GM23338 (cell line): Measurements from ENCODE around the gene ACAT2. TPM values are rescaled to one million over a fixed set of nuclear protein-coding genes. Genes with fewer than 3 reads are reported as not detected.
"Not testable (repeated sequence)": the region's sequence is repeated elsewhere in the genome, so short reads cannot be mapped to it uniquely, and the experiment has no call there.

ENCODE experiments used
- ATAC-seq: fragments of 200-7000 bp; cut with Tn5 transposase; 3 replicates; pipeline ENCODE4 v1.9.1; 2020
- DNase-seq: peaks from one replicate; pipeline ENCODE4 v3.0.0-alpha.2; 2015; ENCODE audit warnings: low spot score
- H2AFZ ChIP-seq: fragments of 200-600 bp; sonication (generic); 2 replicates; pipeline ENCODE4 v1.8.0; 2016; ENCODE audit warnings: antibody characterized with exemption, mild to moderate bottlenecking, moderate library complexity
- H3F3A ChIP-seq: fragments of 200-600 bp; sonication (generic); replicated peaks from 2 replicates; pipeline ENCODE4 v1.8.0; 2017; ENCODE audit warnings: antibody characterized with exemption, mixed run types, low read depth
- H3K27ac ChIP-seq: fragments of 200-600 bp; sonication (generic); 2 replicates; pipeline ENCODE4 v1.6.1; 2016; ENCODE audit warnings: low read depth
- H3K27me3 ChIP-seq: fragments of 200-600 bp; sonication (generic); 2 replicates; pipeline ENCODE4 v1.8.0; 2016; ENCODE audit warnings: mild to moderate bottlenecking, mixed run types, moderate library complexity; ENCODE audit not compliant: insufficient read depth
- H3K36me3 ChIP-seq: fragments of 200-600 bp; sonication (generic); 2 replicates; pipeline ENCODE4 v1.8.0; 2016; ENCODE audit warnings: mild to moderate bottlenecking; ENCODE audit not compliant: insufficient read depth
- H3K4me1 ChIP-seq: fragments of 200-600 bp; sonication (generic); 2 replicates; pipeline ENCODE4 v1.8.0; 2016; ENCODE audit warnings: mild to moderate bottlenecking, moderate library complexity; ENCODE audit not compliant: insufficient read depth
- H3K4me2 ChIP-seq: fragments of 200-600 bp; sonication (generic); 2 replicates; pipeline ENCODE4 v1.7.1; 2017; ENCODE audit warnings: mixed run types
- H3K4me3 ChIP-seq: fragments of 200-600 bp; sonication (generic); 2 replicates; pipeline ENCODE4 v1.6.1; 2016; ENCODE audit warnings: mixed run types
- H3K79me2 ChIP-seq: fragments of 200-600 bp; sonication (generic); replicated peaks from 2 replicates; pipeline ENCODE4 v1.8.0; 2017; ENCODE audit warnings: mild to moderate bottlenecking; ENCODE audit not compliant: insufficient read depth
- H3K9me2 ChIP-seq: fragments of 200-600 bp; sonication (generic); 2 replicates; pipeline ENCODE4 v1.8.0; 2017; ENCODE audit not compliant: insufficient read depth
- H4K20me1 ChIP-seq: fragments of 200-600 bp; sonication (generic); replicated peaks from 2 replicates; pipeline ENCODE4 v1.8.0; 2017; ENCODE audit warnings: mild to moderate bottlenecking; ENCODE audit not compliant: insufficient read depth
- H3K27ac Mint-ChIP-seq: 2 replicates; pipeline ENCODE4 v1.8.0; 2020; ENCODE audit warnings: inconsistent platforms, mild to moderate bottlenecking, moderate library complexity, mixed read lengths
- H3K27me3 Mint-ChIP-seq: 3 replicates; pipeline ENCODE4 v1.8.0; 2022; ENCODE audit warnings: low read depth, mild to moderate bottlenecking, moderate library complexity, mixed read lengths, inconsistent platforms; ENCODE audit not compliant: insufficient read depth, poor library complexity
- H3K36me3 Mint-ChIP-seq: 3 replicates; pipeline ENCODE4 v1.8.0; 2021; ENCODE audit warnings: low read depth, mild to moderate bottlenecking, inconsistent platforms, moderate library complexity, mixed read lengths
- H3K4me1 Mint-ChIP-seq: 3 replicates; pipeline ENCODE4 v1.8.0; 2020; ENCODE audit warnings: mild to moderate bottlenecking, inconsistent platforms, mixed read lengths
- H3K4me3 Mint-ChIP-seq: 3 replicates; pipeline ENCODE4 v1.8.0; 2021; ENCODE audit warnings: moderate library complexity, mild to moderate bottlenecking, inconsistent platforms, mixed read lengths
- H3K9me3 Mint-ChIP-seq: 3 replicates; pipeline ENCODE4 v1.8.0; 2020; ENCODE audit warnings: moderate library complexity, mild to moderate bottlenecking, inconsistent platforms, mixed read lengths
- CTCF ChIP-seq, 2 experiments: fragments of 200-600 bp in 1 of 2; sonication (generic) in 1 of 2; conservative IDR thresholded peaks; 2 replicates each; pipeline versions ENCODE4 v1.5.1 to v1.6.1; 2016 to 2017; ENCODE audit warnings: antibody characterized with exemption in 2 of 2, low read depth in 2 of 2, mild to moderate bottlenecking in 2 of 2, moderate library complexity in 1 of 2
- ETS1 ChIP-seq: IDR thresholded peaks from 2 replicates; pipeline ENCODE4 v1.6.1; 2016; ENCODE audit warnings: antibody characterized with exemption
- JUNB ChIP-seq: IDR thresholded peaks from one replicate; pipeline ENCODE4 v1.6.1; 2016; ENCODE audit warnings: antibody characterized with exemption; ENCODE audit not compliant: unreplicated experiment
- NANOG ChIP-seq: IDR thresholded peaks from 2 replicates; pipeline ENCODE4 v1.6.1; 2016; ENCODE audit warnings: antibody characterized with exemption, borderline replicate concordance
- STAT1 ChIP-seq: IDR thresholded peaks from one replicate; pipeline ENCODE4 v1.6.1; 2016; ENCODE audit warnings: antibody characterized with exemption; ENCODE audit not compliant: unreplicated experiment
- ZNF114 ChIP-seq: fragments of 250-450 bp; sonication (Bioruptor Pico); IDR thresholded peaks from 2 replicates; pipeline ENCODE4 v1.5.0; 2020; ENCODE audit warnings: mild to moderate bottlenecking, moderate library complexity
- ZNF462 ChIP-seq: fragments of 250-450 bp; sonication (Bioruptor Pico); IDR thresholded peaks from 2 replicates; pipeline ENCODE4 v1.5.0; 2020; ENCODE audit warnings: mild to moderate bottlenecking, moderate library complexity
- polyA plus RNA-seq: library from polyadenylated mRNA; unstranded; fragments of >200 nt; fragmentation: Nextera tagmentation; extraction: Ambion mirVana; gene quantifications from 2 replicates; pipeline ENCODE4 v1.2.1, GENCODE V29; 2016
- total RNA-seq: library from RNA; depleted of rRNA; stranded (reverse); fragments of >200 nt; shearing (Covaris generic); gene quantifications from 2 replicates; pipeline ENCODE4 v1.2.3, GENCODE V29; 2014

Gene ACAT2
- total and polyA plus RNA-seq, 2 experiments from 2014 or later = 108 to 151 TPM

- TF ChIP-seq ZNF462 (CRISPR knock-in tag) (no peak), ETS1 (no peak), STAT1 (no peak), ZNF114 (no peak), JUNB (no peak), NANOG (no peak), CTCF (conservative IDR thresholded peaks at IDR 0.05; ENCODE audit: low read depth in 2 of 2) (no peak)
Observed at GRCh38 chr6:159823953-159824352, 62.1 kb downstream of the ACAT2 start (continued).

GRCh38 chr6:159824690-159825089 is 62.8 kb downstream of the ACAT2 start:
- H3K79me2 ChIP-seq, H3K27ac Mint-ChIP-seq, ATAC-seq, H4K20me1 ChIP-seq, H3K27me3 ChIP-seq, H3K27ac ChIP-seq, H3K4me1 ChIP-seq, H3K36me3 ChIP-seq, DNase-seq, H3K4me2 ChIP-seq, H3K4me3 Mint-ChIP-seq, H3K36me3 Mint-ChIP-seq, H3K4me3 ChIP-seq, H3F3A ChIP-seq, H3K9me2 ChIP-seq, H3K9me3 Mint-ChIP-seq, H2AFZ ChIP-seq: not testable (repeated sequence)
- Mint-ChIP-seq H3K4me1 (peaks cover 21% of the 10 kb centered on the region), H3K27me3 (peaks cover 12% of the 10 kb centered on the region)
